Measurements from ENCODE around the gene SLC50A1.

The SLC50A1 gene

DNA sequence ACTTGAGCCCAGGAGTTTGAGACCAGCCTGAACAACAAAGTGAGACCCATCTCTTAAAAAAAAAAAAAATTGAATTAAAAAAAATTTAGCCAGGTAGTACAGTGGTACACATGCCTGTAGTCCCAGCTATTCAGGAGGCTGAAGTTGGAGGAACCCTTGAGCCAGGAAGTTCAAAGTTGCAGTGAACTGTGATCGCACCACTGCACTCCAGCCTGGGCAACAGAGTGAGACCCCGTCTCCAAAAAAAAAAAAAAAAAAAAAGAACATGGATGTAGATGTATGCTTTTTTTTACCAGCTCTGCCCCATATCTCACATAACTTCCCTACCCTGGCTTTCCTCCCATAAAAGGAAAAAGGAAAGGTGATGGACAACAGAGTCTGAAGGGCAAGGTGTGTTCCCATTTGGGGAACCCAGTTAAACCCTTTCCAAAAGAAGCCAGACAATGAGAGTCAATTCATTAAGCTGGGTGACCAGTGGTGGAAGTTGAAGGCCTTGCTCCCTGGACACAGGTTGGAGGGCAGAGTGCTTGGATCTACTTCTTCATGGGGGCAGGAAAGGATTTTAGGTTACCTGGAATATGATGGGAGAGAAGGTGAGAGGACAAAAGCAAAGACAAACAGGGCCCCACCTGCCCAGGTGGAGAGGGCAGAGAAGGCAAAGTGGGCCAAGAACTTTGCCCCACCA, 34.6 kb downstream of the SLC50A1 start:
- H3K4me1 ChIP-seq (ENCODE audit: control insufficient read depth in 1 of 2, insufficient read depth in 2 of 2, low read length in 2 of 2): peaks cover 20 to 31% of the 10 kb centered on the region in 2 donors
- H3K9me3 ChIP-seq (ENCODE audit: control insufficient read depth in 1 of 2, low read length in 2 of 2): no peaks in the 10 kb centered on the region
- H3K36me3 ChIP-seq (ENCODE audit: control insufficient read depth in 1 of 2, insufficient read depth in 2 of 2, low read length in 2 of 2): peaks cover 0 to 19% of the 10 kb centered on the region in 2 donors
- no peaks in the 10 kb centered on the region for H3K27me3 ChIP-seq (ENCODE audit: control insufficient read depth in 1 of 2, insufficient read depth in 2 of 2, low read length in 2 of 2)
- no peak overlapping the region for H3K4me3 ChIP-seq (ENCODE audit: low read depth in 1 of 2, low read length in 2 of 2)
- H3K9ac ChIP-seq (ENCODE audit: low read depth in 1 of 2, low read length in 2 of 2): no peak overlapping the region
- H3K27ac ChIP-seq (ENCODE audit: low read depth, low read length): no peak overlapping the region

DNA sequence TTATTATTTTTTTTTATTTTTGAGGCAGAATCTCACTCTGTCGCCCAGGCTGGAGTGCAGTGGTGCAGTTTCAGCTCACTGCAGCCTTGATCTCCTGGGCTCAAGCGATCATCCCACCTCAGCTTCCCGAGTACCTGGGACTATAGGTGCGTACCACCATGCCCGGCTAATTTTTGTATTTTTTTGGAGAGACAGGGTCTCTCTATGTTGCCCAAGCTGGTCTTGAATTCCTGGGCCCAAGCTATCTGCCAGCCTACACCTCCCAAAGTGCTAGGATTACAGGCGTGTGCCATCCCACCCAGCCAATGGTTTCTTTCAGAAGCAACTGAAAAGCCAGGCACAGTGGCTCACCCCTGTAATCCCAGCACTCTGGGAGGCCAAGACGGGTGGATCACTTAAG, 35.2 kb downstream of the SLC50A1 start:
- Histone ChIP-seq H3K27me3 (ENCODE audit: control insufficient read depth in 1 of 2, insufficient read depth in 2 of 2, low read length in 2 of 2) (no peaks in the 10 kb centered on the region), H3K9me3 (ENCODE audit: control insufficient read depth in 1 of 2, low read length in 2 of 2) (no peaks in the 10 kb centered on the region), H3K4me1 (ENCODE audit: control insufficient read depth in 1 of 2, insufficient read depth in 2 of 2, low read length in 2 of 2) (peaks cover 22 to 31% of the 10 kb centered on the region in 2 donors), H3K36me3 (ENCODE audit: control insufficient read depth in 1 of 2, insufficient read depth in 2 of 2, low read length in 2 of 2) (peaks cover 0 to 19% of the 10 kb centered on the region in 2 donors), H3K9ac (ENCODE audit: low read depth in 1 of 2, low read length in 2 of 2) (no peak overlapping the region), H3K27ac (ENCODE audit: low read depth, low read length) (no peak overlapping the region), H3K4me3 (ENCODE audit: low read depth in 1 of 2, low read length in 2 of 2) (no peak overlapping the region)

DNA sequence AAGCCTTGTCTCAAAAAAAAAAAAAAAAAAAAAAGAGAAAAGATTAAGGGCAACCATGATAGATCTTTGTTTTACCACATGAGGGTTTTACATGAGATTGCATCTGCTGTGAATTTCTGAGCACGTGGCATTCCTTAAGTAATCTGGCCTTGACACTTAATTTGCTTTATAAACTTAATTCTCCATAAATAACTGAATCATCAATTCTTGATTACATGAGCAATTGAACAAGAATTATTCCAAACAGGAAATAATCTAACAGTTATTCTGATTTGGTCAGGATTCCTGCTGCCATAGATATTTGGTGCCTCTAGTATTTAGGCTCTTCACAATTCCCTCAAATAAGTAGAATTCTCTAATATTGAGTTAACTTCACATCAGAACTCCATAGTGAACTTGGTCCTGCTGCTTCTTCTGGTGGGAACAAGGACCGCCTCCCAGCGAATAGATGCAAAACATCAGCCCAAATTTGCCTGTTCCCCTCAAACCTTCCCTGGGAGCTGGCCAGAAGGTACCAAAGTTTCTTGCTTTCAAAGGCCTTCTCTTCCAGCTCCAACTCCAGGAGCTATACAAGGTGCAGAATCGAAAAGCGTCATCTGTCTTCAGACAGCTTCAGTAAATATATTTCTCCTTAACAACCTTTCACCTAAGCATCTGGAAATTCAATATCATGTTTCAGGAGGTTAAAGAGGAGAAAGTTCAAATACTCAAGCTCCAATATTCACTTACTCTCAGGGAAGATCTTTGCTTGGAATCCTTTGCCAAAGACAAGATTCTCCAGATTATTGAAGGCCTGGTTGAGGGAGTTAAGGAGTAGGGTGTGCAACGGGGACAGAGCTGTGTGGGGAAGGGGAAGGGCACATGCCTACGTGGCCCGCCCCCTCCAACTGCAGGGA, 36.4 kb downstream of the SLC50A1 start:
- H3K9me3 ChIP-seq (ENCODE audit: control insufficient read depth in 1 of 2, low read length in 2 of 2): no peaks in the 10 kb centered on the region
- H3K4me1 ChIP-seq (ENCODE audit: control insufficient read depth in 1 of 2, insufficient read depth in 2 of 2, low read length in 2 of 2): peaks cover 32 to 40% of the 10 kb centered on the region in 2 donors
- H3K27me3 ChIP-seq (ENCODE audit: control insufficient read depth in 1 of 2, insufficient read depth in 2 of 2, low read length in 2 of 2): no peaks in the 10 kb centered on the region
- H3K36me3 ChIP-seq (ENCODE audit: control insufficient read depth in 1 of 2, insufficient read depth in 2 of 2, low read length in 2 of 2): peaks cover 0 to 19% of the 10 kb centered on the region in 2 donors
- H3K27ac ChIP-seq (ENCODE audit: low read depth, low read length): peak overlapping the region; percentile 77
- peak overlapping the region; percentile 84 to 96 for H3K4me3 ChIP-seq (ENCODE audit: low read depth in 1 of 2, low read length in 2 of 2)
- H3K9ac ChIP-seq (ENCODE audit: low read depth in 1 of 2, low read length in 2 of 2): peak overlapping the region; percentile 88 to 96

DNA sequence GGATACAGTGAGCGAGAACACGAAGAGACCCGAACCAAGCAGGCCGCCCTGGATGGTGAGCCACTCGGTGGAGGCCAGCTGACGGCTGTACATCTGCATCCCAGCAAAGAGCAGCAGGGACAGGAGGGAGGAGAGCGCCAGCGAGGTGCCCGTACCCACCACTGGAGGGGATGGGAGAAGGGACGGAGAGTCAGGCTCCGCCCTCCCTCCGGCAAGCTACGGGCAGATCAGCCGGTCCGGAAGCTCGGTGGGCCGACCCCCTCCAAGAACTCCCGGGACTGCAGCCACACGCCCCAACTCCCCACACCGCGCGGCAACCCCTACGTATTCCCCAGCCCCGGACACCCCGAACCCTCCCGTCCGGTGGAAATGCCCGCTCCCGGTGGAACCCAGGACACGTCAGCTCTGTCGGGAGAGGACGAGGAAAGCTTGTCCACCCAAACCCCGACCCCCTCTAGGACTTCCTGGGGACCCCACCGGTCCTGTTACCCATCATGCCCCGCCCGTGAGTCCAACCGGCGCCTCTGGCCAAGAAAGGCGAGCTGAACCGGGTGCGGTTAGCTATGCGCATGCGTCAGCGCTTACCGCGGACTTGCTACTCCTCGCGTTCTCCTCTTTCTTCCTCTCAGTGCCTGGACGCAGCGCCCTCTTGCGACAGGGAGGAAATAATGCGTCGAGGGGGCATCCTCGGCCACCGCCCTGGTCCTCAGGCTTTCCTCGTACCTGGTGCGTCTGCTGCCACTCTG, 37.3 kb downstream of the SLC50A1 start, which contains the start of gene KRTCAP2:
Gene KRTCAP2, minus strand, starts transcription at position 573 of the 746 bp plus-strand sequence. Its CDS starts 80 bp downstream, at position 493.
- H3K4me3 ChIP-seq (ENCODE audit: low read depth in 1 of 2, low read length in 2 of 2): peak within 1 kb of the TSS; percentile 84 to 96
- peaks cover 0 to 19% of the 10 kb centered on the region in 2 donors for H3K36me3 ChIP-seq (ENCODE audit: control insufficient read depth in 1 of 2, insufficient read depth in 2 of 2, low read length in 2 of 2)
- H3K27ac ChIP-seq (ENCODE audit: low read depth, low read length): peak within 1 kb of the TSS; percentile 77
- no peaks in the 10 kb centered on the region for H3K27me3 ChIP-seq (ENCODE audit: control insufficient read depth in 1 of 2, insufficient read depth in 2 of 2, low read length in 2 of 2)
- H3K4me1 ChIP-seq (ENCODE audit: control insufficient read depth in 1 of 2, insufficient read depth in 2 of 2, low read length in 2 of 2): peaks cover 28 to 42% of the 10 kb centered on the region in 2 donors
- H3K9ac ChIP-seq (ENCODE audit: low read depth in 1 of 2, low read length in 2 of 2): peak within 1 kb of the TSS; percentile 88 to 96
- no peaks in the 10 kb centered on the region for H3K9me3 ChIP-seq (ENCODE audit: control insufficient read depth in 1 of 2, low read length in 2 of 2)

DNA sequence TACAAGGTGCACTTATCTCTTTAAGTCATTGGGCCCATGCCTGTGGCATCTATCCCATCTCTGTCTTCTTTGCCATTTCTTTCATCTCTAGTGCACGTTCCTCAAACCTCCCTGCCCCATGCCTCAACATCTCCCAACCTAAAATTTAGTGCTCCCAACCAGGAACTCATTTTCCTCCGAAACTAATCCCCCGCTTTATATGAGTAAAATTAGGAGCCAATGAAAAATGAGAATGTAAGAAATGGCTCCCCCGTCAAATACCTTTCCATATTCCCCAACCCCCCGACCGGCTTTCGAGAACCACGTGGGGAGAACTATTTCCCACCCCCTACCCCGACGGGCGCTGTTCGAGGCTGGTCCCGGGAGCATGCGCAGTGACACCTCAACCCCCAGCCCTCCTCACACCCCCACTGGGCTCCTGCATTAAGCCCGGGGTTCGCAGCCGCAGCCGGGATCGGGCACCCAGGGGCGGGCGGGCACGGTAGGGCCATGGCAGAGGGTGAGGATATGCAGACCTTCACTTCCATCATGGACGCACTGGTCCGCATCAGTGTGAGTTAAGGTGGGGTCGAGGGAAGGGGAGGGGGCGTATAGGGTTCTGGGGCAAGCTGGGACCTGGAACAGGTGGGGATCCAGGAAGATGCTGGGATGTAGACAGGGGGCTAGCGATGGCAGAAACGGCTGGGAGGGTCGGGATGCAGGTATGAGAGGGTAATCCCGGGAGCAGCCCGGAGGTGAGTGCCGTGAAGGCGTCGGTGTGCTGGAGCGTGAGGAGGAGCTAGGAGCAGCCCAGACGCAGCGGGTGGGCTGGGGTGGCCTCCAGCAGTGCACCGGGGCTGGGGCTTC, 38.0 kb downstream of the SLC50A1 start, which contains the start of gene TRIM46:
Gene TRIM46, plus strand, starts transcription at position 372 of the 846 bp plus-strand sequence. Its CDS starts 118 bp downstream, at position 490.
- peak within 1 kb of the TSS; percentile 88 to 96 for H3K9ac ChIP-seq (ENCODE audit: low read depth in 1 of 2, low read length in 2 of 2)
- H3K27ac ChIP-seq (ENCODE audit: low read depth, low read length): peak within 1 kb of the TSS; percentile 77
- no peaks in the 10 kb centered on the region for H3K9me3 ChIP-seq (ENCODE audit: control insufficient read depth in 1 of 2, low read length in 2 of 2)
- H3K4me1 ChIP-seq (ENCODE audit: control insufficient read depth in 1 of 2, insufficient read depth in 2 of 2, low read length in 2 of 2): peaks cover 28 to 42% of the 10 kb centered on the region in 2 donors
- H3K36me3 ChIP-seq (ENCODE audit: control insufficient read depth in 1 of 2, insufficient read depth in 2 of 2, low read length in 2 of 2): peaks cover 0 to 16% of the 10 kb centered on the region in 2 donors
- H3K27me3 ChIP-seq (ENCODE audit: control insufficient read depth in 1 of 2, insufficient read depth in 2 of 2, low read length in 2 of 2): no peaks in the 10 kb centered on the region
- peak within 1 kb of the TSS; percentile 84 to 96 for H3K4me3 ChIP-seq (ENCODE audit: low read depth in 1 of 2, low read length in 2 of 2)

DNA sequence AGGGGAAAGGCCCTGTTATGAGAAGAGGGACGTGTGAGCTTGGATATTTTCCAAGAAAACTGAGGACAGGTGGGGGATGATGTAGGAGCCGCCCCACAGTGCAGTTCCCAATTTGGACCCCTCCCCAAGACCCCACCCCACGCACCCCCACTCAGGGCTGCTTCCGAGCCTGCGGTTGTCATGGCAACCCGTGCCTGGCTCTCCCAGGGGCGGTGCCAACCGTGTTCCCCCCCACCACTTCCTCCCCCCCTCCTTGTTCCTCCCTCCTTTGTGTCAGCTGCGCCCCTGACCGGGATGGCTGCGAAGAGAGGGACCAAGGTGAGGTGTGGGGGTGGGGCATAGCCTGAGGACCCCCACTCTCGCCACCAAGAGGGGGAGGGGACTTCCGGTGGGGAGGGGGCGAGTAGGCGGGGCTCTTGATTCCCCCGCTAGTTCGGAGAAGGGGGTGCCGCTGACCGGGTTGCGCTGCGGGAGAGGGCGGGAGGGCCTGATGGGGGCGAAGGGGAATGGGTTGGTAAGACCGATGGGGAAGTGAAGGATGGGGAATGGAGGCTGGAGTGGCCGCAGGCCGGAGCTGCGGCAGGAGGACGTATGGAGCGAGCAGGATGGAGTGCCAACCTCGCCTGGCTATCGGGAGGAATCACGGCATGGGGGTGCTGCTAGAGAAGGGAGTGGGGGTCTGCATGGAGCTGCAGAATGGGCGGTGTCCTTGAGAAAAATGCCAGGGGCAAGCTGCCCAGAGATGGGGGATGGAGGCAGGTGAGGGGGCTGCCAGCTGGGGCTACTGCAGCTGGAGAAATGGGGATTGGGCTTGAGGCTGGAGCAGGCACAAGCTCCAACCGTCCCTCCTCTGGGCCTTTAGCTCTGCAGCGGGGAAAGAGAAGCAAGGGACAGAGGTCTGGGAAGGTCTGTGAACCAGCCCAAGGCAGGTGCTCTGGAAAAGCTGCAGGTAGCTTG, 39.0 kb downstream of the SLC50A1 start:
- no peak overlapping the region for H3K27ac ChIP-seq (ENCODE audit: low read depth, low read length)
- H3K9ac ChIP-seq (ENCODE audit: low read depth in 1 of 2, low read length in 2 of 2): no peak overlapping the region
- H3K4me1 ChIP-seq (ENCODE audit: control insufficient read depth in 1 of 2, insufficient read depth in 2 of 2, low read length in 2 of 2): peaks cover 32 to 50% of the 10 kb centered on the region in 2 donors
- H3K4me3 ChIP-seq (ENCODE audit: low read depth in 1 of 2, low read length in 2 of 2): peak overlapping the region in 1 of 2 donors; percentile 25
- peaks cover 0 to 7% of the 10 kb centered on the region in 2 donors for H3K36me3 ChIP-seq (ENCODE audit: control insufficient read depth in 1 of 2, insufficient read depth in 2 of 2, low read length in 2 of 2)
- H3K9me3 ChIP-seq (ENCODE audit: control insufficient read depth in 1 of 2, low read length in 2 of 2): no peaks in the 10 kb centered on the region
- H3K27me3 ChIP-seq (ENCODE audit: control insufficient read depth in 1 of 2, insufficient read depth in 2 of 2, low read length in 2 of 2): no peaks in the 10 kb centered on the region

DNA sequence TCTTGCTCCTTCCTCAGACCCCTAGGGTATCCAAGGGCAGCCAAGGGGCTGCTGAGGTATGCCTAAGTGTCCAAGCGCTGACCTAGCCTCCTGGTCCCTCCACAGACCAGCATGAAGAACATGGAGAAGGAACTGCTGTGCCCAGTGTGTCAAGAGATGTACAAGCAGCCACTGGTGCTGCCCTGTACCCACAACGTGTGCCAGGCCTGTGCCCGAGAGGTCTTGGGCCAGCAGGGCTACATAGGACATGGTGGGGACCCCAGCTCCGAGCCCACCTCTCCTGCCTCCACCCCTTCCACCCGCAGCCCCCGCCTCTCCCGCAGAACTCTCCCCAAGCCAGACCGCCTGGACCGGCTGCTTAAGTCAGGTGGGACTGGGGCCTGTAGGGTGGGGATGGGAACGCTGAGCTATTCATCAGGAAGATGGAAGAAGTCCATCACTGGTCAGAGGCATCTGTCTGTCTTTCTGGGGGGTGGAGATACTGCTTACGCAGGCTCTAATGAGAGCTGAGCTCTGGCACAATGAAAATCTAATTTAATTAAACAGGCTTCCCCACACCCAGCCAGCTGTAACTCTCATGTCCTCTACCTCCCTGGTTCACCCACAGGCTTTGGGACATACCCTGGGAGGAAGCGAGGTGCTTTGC, 39.8 kb downstream of the SLC50A1 start:
- Histone ChIP-seq H3K27ac (ENCODE audit: low read depth, low read length) (no peak overlapping the region), H3K9me3 (ENCODE audit: control insufficient read depth in 1 of 2, low read length in 2 of 2) (no peaks in the 10 kb centered on the region), H3K9ac (ENCODE audit: low read depth in 1 of 2, low read length in 2 of 2) (no peak overlapping the region), H3K4me3 (ENCODE audit: low read depth in 1 of 2, low read length in 2 of 2) (no peak overlapping the region), H3K27me3 (ENCODE audit: control insufficient read depth in 1 of 2, insufficient read depth in 2 of 2, low read length in 2 of 2) (no peaks in the 10 kb centered on the region), H3K36me3 (ENCODE audit: control insufficient read depth in 1 of 2, insufficient read depth in 2 of 2, low read length in 2 of 2) (peaks cover 0 to 1% of the 10 kb centered on the region in 2 donors), H3K4me1 (ENCODE audit: control insufficient read depth in 1 of 2, insufficient read depth in 2 of 2, low read length in 2 of 2) (peaks cover 33 to 50% of the 10 kb centered on the region in 2 donors)

DNA sequence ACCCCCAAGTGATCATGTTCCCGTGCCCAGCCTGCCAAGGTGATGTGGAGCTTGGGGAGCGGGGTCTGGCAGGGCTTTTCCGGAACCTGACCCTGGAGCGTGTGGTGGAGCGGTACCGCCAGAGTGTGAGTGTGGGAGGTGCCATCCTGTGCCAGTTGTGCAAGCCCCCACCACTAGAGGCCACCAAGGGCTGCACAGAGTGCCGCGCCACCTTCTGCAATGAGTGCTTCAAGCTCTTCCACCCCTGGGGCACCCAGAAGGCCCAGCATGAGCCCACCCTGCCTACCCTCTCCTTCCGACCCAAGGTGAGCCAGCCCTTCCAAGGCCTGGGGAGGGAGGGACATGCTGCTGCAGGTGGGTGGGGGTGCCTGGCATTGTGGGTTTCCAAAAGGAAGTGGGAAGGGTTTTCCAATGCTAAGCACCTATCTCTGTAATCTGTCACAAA, 40.3 kb downstream of the SLC50A1 start:
- H3K36me3 ChIP-seq (ENCODE audit: control insufficient read depth in 1 of 2, insufficient read depth in 2 of 2, low read length in 2 of 2): no peaks in the 10 kb centered on the region
- no peak overlapping the region for H3K4me3 ChIP-seq (ENCODE audit: low read depth in 1 of 2, low read length in 2 of 2)
- no peak overlapping the region for H3K27ac ChIP-seq (ENCODE audit: low read depth, low read length)
- H3K4me1 ChIP-seq (ENCODE audit: control insufficient read depth in 1 of 2, insufficient read depth in 2 of 2, low read length in 2 of 2): peaks cover 33 to 50% of the 10 kb centered on the region in 2 donors
- H3K9me3 ChIP-seq (ENCODE audit: control insufficient read depth in 1 of 2, low read length in 2 of 2): no peaks in the 10 kb centered on the region
- H3K27me3 ChIP-seq (ENCODE audit: control insufficient read depth in 1 of 2, insufficient read depth in 2 of 2, low read length in 2 of 2): no peaks in the 10 kb centered on the region
- H3K9ac ChIP-seq (ENCODE audit: low read depth in 1 of 2, low read length in 2 of 2): no peak overlapping the region
